Psoas muscle (tissue), 8 donors: ENCODE results near the gene AK2. TPM values are rescaled to one million over a fixed set of nuclear protein-coding genes. Genes with fewer than 3 reads are reported as not detected.
"Not testable (repeated sequence)": the region's sequence is repeated elsewhere in the genome, so short reads cannot be mapped to it uniquely, and the experiment has no call there.

Experiments used
- ATAC-seq, 4 donors: fragments of 200-7000 bp; cut with Tn5 transposase; one replicate each; pipeline ENCODE4 v1.9.1; 2020; ENCODE audit warnings: moderate library complexity in 3 of 4, mild to moderate bottlenecking in 2 of 4
- DNase-seq, 2 donors: peaks; one replicate each; pipeline ENCODE4 v3.0.0-alpha.2; 2020
- H3K27ac ChIP-seq: fragments of 200-600 bp; one replicate; pipeline ENCODE4 v1.8.0; 2022
- H3K27me3 ChIP-seq, 3 donors: fragments of 200-600 bp in 1 of 3; one replicate each; pipeline versions ENCODE4 v1.6.1 to v1.8.0; 2013 to 2022; ENCODE audit warnings: low read length in 2 of 3, mild to moderate bottlenecking in 2 of 3, moderate library complexity in 1 of 3; ENCODE audit not compliant: insufficient read depth in 3 of 3
- H3K36me3 ChIP-seq, 2 donors: fragments of 200-600 bp in 1 of 2; one replicate each; pipeline versions ENCODE4 v1.6.1 to v1.8.0; 2013 to 2022; ENCODE audit warnings: low read depth in 1 of 2, mild to moderate bottlenecking in 1 of 2, moderate library complexity in 1 of 2; ENCODE audit not compliant: insufficient read depth in 1 of 2
- H3K4me1 ChIP-seq: fragments of 200-600 bp; one replicate; pipeline ENCODE4 v1.8.0; 2022
- H3K4me3 ChIP-seq: fragments of 200-600 bp; one replicate; pipeline ENCODE4 v1.8.0; 2022; ENCODE audit warnings: mild to moderate bottlenecking
- H3K9me3 ChIP-seq: fragments of 200-600 bp; one replicate; pipeline ENCODE4 v1.8.0; 2022
- CTCF ChIP-seq: fragments of 200-600 bp; IDR thresholded peaks from one replicate; pipeline ENCODE4 v1.8.0; 2022; ENCODE audit warnings: antibody characterized with exemption
- WGBS, 3 donors: extraction: QIAGEN DNeasy Blood & Tissue Kit; methylation state at CpG; one replicate each; pipeline versions ENCODE4 v1.1.6 to v1.1.7; 2013; 5-methylcytosine and 5-hydroxymethylcytosine counted together
- intact Hi-C, 2 donors: fragments of 100-400 bp; cut with DNase I; formaldehyde crosslinking; loops; one replicate each; pipeline versions ENCODE4 v1.11.0 to v1.14.2; 2022
- polyA plus RNA-seq, 3 donors: library from polyadenylated mRNA; stranded (reverse); fragments of 200-250 nt; gene quantifications; one replicate each; pipeline ENCODE4 v1.2.3, GENCODE V29; 2013
- total RNA-seq, 4 donors: library from RNA; stranded (reverse); fragmentation: NEBNext Ultra II Directional in 2 of 4; extraction: Animal tissue kit (Norgen Biotek cat#: 25700) in 2 of 4; gene quantifications; one replicate each; pipeline versions ENCODE4 v1.2.1 to v1.2.4, GENCODE V29; 2021 to 2023
- donor health status: healthy with polysubstance abuse.
- donor health status: DM: no; HTN: no; CAD: no; lungs with moderate emphysema.
- donor health status: Bipolar disorder and iron deficiency.
- donor health status: healthy.
- donor health status: DM: yes; HTN: yes; CAD: no.
- donor health status: DM: no; HTN: no; CAD: no.
- donor health status: DM: no; HTN: no; CAD: no.
- donor health status: DM: yes; HTN: yes; CAD: no.

The AK2 gene
- total and polyA plus RNA-seq, 7 donors: 108 to 270 (median 152) TPM

GRCh38 chr1:33074193-33074945, 37.7 kb upstream of the AK2 start:
- no peak for TF ChIP-seq CTCF
- no peak overlapping the region for H3K27ac ChIP-seq

GRCh38 chr1:33072707-33073106, 36.0 kb upstream of the AK2 start:
- DNase-seq (no peak), ATAC-seq (peak in 2 of 4 donors; percentile 27 to 54)
- intact Hi-C loops: no loop called here

More at GRCh38 chr1:33074193-33074945, 37.7 kb upstream of the AK2 start:
- intact Hi-C loops: no loop called here
- H3K27me3 ChIP-seq: no peaks in the 10 kb centered on the region
- no peaks in the 10 kb centered on the region for H3K36me3 ChIP-seq
- H3K4me1 ChIP-seq: no peaks in the 10 kb centered on the region
- no peaks in the 10 kb centered on the region for H3K9me3 ChIP-seq
- WGBS, 3 donors: 24 to 61% (median 42%) methylated on average over 3 to 4 of the region's 4 CpGs
- ATAC-seq (no peak), DNase-seq (no peak)
- H3K4me3 ChIP-seq: no peak overlapping the region

GRCh38 chr1:33070628-33071027, 33.9 kb upstream of the AK2 start:
- no peaks in the 10 kb centered on the region for H3K4me1 ChIP-seq
- intact Hi-C loops: no loop called here
- no peak for TF ChIP-seq CTCF
- peaks cover 7% of the 10 kb centered on the region for H3K9me3 ChIP-seq
- 93 to 100% (median 100%) methylated on average over 1 of the region's 1 CpG for WGBS, 3 donors
- H3K4me3 ChIP-seq: no peak overlapping the region
- no peaks in the 10 kb centered on the region for H3K27me3 ChIP-seq
- no peak overlapping the region for H3K27ac ChIP-seq
- H3K36me3 ChIP-seq: no peaks in the 10 kb centered on the region
- no peak for ATAC-seq
- DNase-seq: no peak

More at GRCh38 chr1:33072707-33073106, 36.0 kb upstream of the AK2 start:
- H3K4me3 ChIP-seq: no peak overlapping the region
- no peaks in the 10 kb centered on the region for H3K27me3 ChIP-seq
- no peaks in the 10 kb centered on the region for H3K4me1 ChIP-seq
- no peak overlapping the region for H3K27ac ChIP-seq
- no peak for TF ChIP-seq CTCF
- no peaks in the 10 kb centered on the region for H3K9me3 ChIP-seq
- H3K36me3 ChIP-seq: no peaks in the 10 kb centered on the region
- 54 to 71% (median 70%) methylated on average over 2 of the region's 2 CpGs for WGBS, 3 donors

- DNase-seq, intact Hi-C loops, ATAC-seq, H3K27ac ChIP-seq, H3K36me3 ChIP-seq, H3K4me1 ChIP-seq, H3K27me3 ChIP-seq, H3K4me3 ChIP-seq: not testable (repeated sequence)
- peaks cover 19% of the 10 kb centered on the region for H3K9me3 ChIP-seq
- 49 to 59% (median 52%) methylated on average over 2 of the region's 2 CpGs for WGBS, 3 donors
Observed at GRCh38 chr1:33068108-33068507, 31.4 kb upstream of the AK2 start.

- 85 to 91% (median 88%) methylated on average over 3 of the region's 3 CpGs for WGBS, 3 donors
Observed at GRCh38 chr1:33066477-33066876, 29.8 kb upstream of the AK2 start.

More at GRCh38 chr1:33066477-33066876, 29.8 kb upstream of the AK2 start:
- peaks cover 19% of the 10 kb centered on the region for H3K9me3 ChIP-seq
- H3K27ac ChIP-seq, ATAC-seq, intact Hi-C loops, DNase-seq, H3K36me3 ChIP-seq, H3K4me1 ChIP-seq, H3K4me3 ChIP-seq, H3K27me3 ChIP-seq: not testable (repeated sequence)
